Vagina (tissue), 2 donors: ENCODE results near the gene GTF3C1.

Experiments
- POLR2AphosphoS5 ChIP-seq, 2 donors: sonication (generic); formaldehyde crosslinking; IDR thresholded peaks; one replicate each; pipeline ENCODE4 v1.9.0; 2017; ENCODE audit warnings: antibody characterized with exemption in 2 of 2, mild to moderate bottlenecking in 2 of 2, low read depth in 1 of 2; ENCODE audit not compliant: insufficient read depth in 1 of 2
- TF ChIP-seq, protein P1 (sequence below), 3 experiments: fragments of 450-650 bp in 2 of 3; fragments of 200-600 bp in 1 of 3; sonication (generic) in 1 of 3; IDR thresholded peaks; one replicate each; pipeline ENCODE4 v1.5.1; 2017 to 2019; ENCODE audit warnings: antibody characterized with exemption in 3 of 3, mild to moderate bottlenecking in 2 of 3, moderate library complexity in 2 of 3

GRCh38 chr16:27427538-27427937 is 122.2 kb downstream of the GTF3C1 start:
- TF ChIP-seq, protein P1, sequence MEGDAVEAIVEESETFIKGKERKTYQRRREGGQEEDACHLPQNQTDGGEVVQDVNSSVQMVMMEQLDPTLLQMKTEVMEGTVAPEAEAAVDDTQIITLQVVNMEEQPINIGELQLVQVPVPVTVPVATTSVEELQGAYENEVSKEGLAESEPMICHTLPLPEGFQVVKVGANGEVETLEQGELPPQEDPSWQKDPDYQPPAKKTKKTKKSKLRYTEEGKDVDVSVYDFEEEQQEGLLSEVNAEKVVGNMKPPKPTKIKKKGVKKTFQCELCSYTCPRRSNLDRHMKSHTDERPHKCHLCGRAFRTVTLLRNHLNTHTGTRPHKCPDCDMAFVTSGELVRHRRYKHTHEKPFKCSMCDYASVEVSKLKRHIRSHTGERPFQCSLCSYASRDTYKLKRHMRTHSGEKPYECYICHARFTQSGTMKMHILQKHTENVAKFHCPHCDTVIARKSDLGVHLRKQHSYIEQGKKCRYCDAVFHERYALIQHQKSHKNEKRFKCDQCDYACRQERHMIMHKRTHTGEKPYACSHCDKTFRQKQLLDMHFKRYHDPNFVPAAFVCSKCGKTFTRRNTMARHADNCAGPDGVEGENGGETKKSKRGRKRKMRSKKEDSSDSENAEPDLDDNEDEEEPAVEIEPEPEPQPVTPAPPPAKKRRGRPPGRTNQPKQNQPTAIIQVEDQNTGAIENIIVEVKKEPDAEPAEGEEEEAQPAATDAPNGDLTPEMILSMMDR (IDR thresholded peaks at IDR 0.05): no peak
- no peak for TF ChIP-seq POLR2AphosphoS5 (IDR thresholded peaks at IDR 0.05; ENCODE audit: insufficient read depth in 1 of 2, low read depth in 1 of 2)
